SH-SY5Y (cell line): ENCODE results near the gene ARHGEF1.

Experiments
- GATA2 ChIP-seq: IDR thresholded peaks from 2 replicates; pipeline ENCODE4 v1.6.1; 2011; ENCODE audit warnings: mild to moderate bottlenecking, low read depth, low read length
- GATA3 ChIP-seq: IDR thresholded peaks from 2 replicates; pipeline ENCODE4 v1.6.1; 2011; ENCODE audit warnings: low read depth, mild to moderate bottlenecking, low read length, moderate library complexity

- TF ChIP-seq GATA2 (no peak), GATA3 (no peak)
Observed at GRCh38 chr19:41896581-41896942, 13.6 kb downstream of the ARHGEF1 start.
